Natural killer cell (primary cell): ENCODE measurements around the gene CBR4. TPM values are rescaled to one million over a fixed set of nuclear protein-coding genes. Genes with fewer than 3 reads are reported as not detected.

Experiments used
- ATAC-seq, 3 donors: fragments of 150-1000 bp in 2 of 3; fragments of 200-7000 bp in 1 of 3; cut with Tn5 transposase; 1 replicate in 1 of 3; 2 replicates in 2 of 3; pipeline ENCODE4 v1.10.0; 2021; ENCODE audit warnings: mild to moderate bottlenecking in 2 of 3, moderate library complexity in 2 of 3
- DNase-seq, 2 donors: peaks; one replicate each; pipeline versions ENCODE4 v3.0.0 to v3.0.0-alpha.2; 2013 to 2021; ENCODE audit warnings: mixed read lengths in 1 of 2
- H3K27ac ChIP-seq: one replicate; pipeline ENCODE4 v1.5.1; 2013; ENCODE audit warnings: mild to moderate bottlenecking, low read length
- H3K27me3 ChIP-seq: one replicate; pipeline ENCODE4 v1.6.1; 2013; ENCODE audit warnings: low read length; ENCODE audit not compliant: control insufficient read depth, insufficient read depth
- H3K36me3 ChIP-seq: one replicate; pipeline ENCODE4 v1.6.1; 2013; ENCODE audit warnings: low read length; ENCODE audit not compliant: control insufficient read depth, insufficient read depth
- H3K4me1 ChIP-seq: one replicate; pipeline ENCODE4 v1.6.1; 2013; ENCODE audit warnings: low read length; ENCODE audit not compliant: control insufficient read depth, insufficient read depth
- H3K4me3 ChIP-seq: one replicate; pipeline ENCODE4 v1.5.1; 2013; ENCODE audit warnings: low read length
- H3K9me3 ChIP-seq: one replicate; pipeline ENCODE4 v1.6.1; 2013; ENCODE audit warnings: low read length; ENCODE audit not compliant: control insufficient read depth, insufficient read depth
- H3K27ac Mint-ChIP-seq, 2 donors: one replicate each; pipeline ENCODE4 v1.8.0; 2022; ENCODE audit warnings: mild to moderate bottlenecking in 2 of 2, mixed read lengths in 2 of 2, moderate library complexity in 1 of 2
- H3K27me3 Mint-ChIP-seq, 2 donors: one replicate each; pipeline ENCODE4 v1.8.0; 2022; ENCODE audit warnings: low read depth in 2 of 2, mixed read lengths in 2 of 2
- H3K36me3 Mint-ChIP-seq: one replicate; pipeline ENCODE4 v1.8.0; 2022; ENCODE audit warnings: mixed read lengths
- H3K4me1 Mint-ChIP-seq, 2 donors: one replicate each; pipeline ENCODE4 v1.8.0; 2022; ENCODE audit warnings: mixed read lengths in 2 of 2
- H3K4me3 Mint-ChIP-seq: one replicate; pipeline ENCODE4 v1.8.0; 2022; ENCODE audit warnings: mild to moderate bottlenecking, moderate library complexity, mixed read lengths
- H3K9me3 Mint-ChIP-seq, 2 donors: one replicate each; pipeline ENCODE4 v1.8.0; 2022; ENCODE audit warnings: mixed read lengths in 2 of 2
- CTCF ChIP-seq: fragments of 200-600 bp; IDR thresholded peaks from one replicate; pipeline ENCODE4 v1.8.0; 2022; ENCODE audit warnings: antibody characterized with exemption
- whole genome bisulfite sequencing: methylation state at CpG from one replicate; pipeline ENCODE4 v1.1.7; 2013; ENCODE audit warnings: missing lambda C conversion rate; ENCODE audit not compliant: insufficient coverage; 5-methylcytosine and 5-hydroxymethylcytosine counted together
- intact Hi-C: fragments of 100-400 bp; cut with micrococcal nuclease; formaldehyde crosslinking; loops from one replicate; pipeline ENCODE4 v1.14.2; 2022
- total RNA-seq, 4 donors: library from RNA; stranded (reverse); fragments of 120-200 nt in 1 of 4; gene quantifications; one replicate each; pipeline versions ENCODE4 v1.2.3 to v1.2.4, GENCODE V29; 2013 to 2022

CBR4 gene
- total RNA-seq, 3 donors from 2014 or later (not counting 1 experiment from before 2014, with no cell fraction given) = 17.2 to 28.1 (median 20.3) TPM

- no peaks in the 10 kb centered on the region for H3K36me3 ChIP-seq
- intact Hi-C loops = no loop called here
- no peak for ATAC-seq
- H3K9me3 ChIP-seq = no peaks in the 10 kb centered on the region
- H3K9me3 Mint-ChIP-seq = no peaks in the 10 kb centered on the region
- H3K27me3 ChIP-seq = no peaks in the 10 kb centered on the region
- H3K27ac ChIP-seq = no peak overlapping the region
- peaks cover 5% of the 10 kb centered on the region in 2 donors for H3K4me1 Mint-ChIP-seq
- H3K27me3 Mint-ChIP-seq = peaks cover 0 to 9% of the 10 kb centered on the region in 2 donors
- DNase-seq = no peak
- H3K4me3 ChIP-seq = no peak overlapping the region
- TF ChIP-seq CTCF = no peak
- 91% methylated on average over 3 of the region's 3 CpGs for WGBS
- no peak overlapping the region for H3K4me3 Mint-ChIP-seq
- H3K27ac Mint-ChIP-seq = no peak overlapping the region
- no peaks in the 10 kb centered on the region for H3K36me3 Mint-ChIP-seq
- H3K4me1 ChIP-seq = no peaks in the 10 kb centered on the region
These were observed 17.6 kb upstream of the CBR4 start for GRCh38 chr4:169027663-169028062.

GRCh38 chr4:169025184-169025583 lies 15.1 kb upstream of the CBR4 start:
- DNase-seq (no peak), ATAC-seq (no peak)
- Mint-ChIP-seq H3K27ac (no peak overlapping the region), H3K4me1 (peaks cover 5% of the 10 kb centered on the region in 2 donors), H3K36me3 (no peaks in the 10 kb centered on the region), H3K27me3 (peaks cover 0 to under 1% of the 10 kb centered on the region in 2 donors), H3K4me3 (no peak overlapping the region), H3K9me3 (no peaks in the 10 kb centered on the region)
- no peaks in the 10 kb centered on the region for H3K36me3 ChIP-seq
- H3K27ac ChIP-seq = no peak overlapping the region
- no peaks in the 10 kb centered on the region for H3K4me1 ChIP-seq
- no peaks in the 10 kb centered on the region for H3K9me3 ChIP-seq
- H3K4me3 ChIP-seq = no peak overlapping the region
- H3K27me3 ChIP-seq = no peaks in the 10 kb centered on the region
- intact Hi-C loops = no loop called here
- no peak for TF ChIP-seq CTCF
- 88% methylated on average over 1 of the region's 1 CpG for WGBS

- H3K9me3 Mint-ChIP-seq = no peaks in the 10 kb centered on the region
- H3K27me3 Mint-ChIP-seq = no peaks in the 10 kb centered on the region
- Histone ChIP-seq H3K27ac (no peak overlapping the region), H3K27me3 (no peaks in the 10 kb centered on the region), H3K36me3 (no peaks in the 10 kb centered on the region), H3K4me1 (no peaks in the 10 kb centered on the region), H3K4me3 (no peak overlapping the region), H3K9me3 (no peaks in the 10 kb centered on the region)
- H3K27ac Mint-ChIP-seq = no peak overlapping the region
- WGBS = 40% methylated on average over 1 of the region's 2 CpGs
- intact Hi-C loops = loop anchor here (5.0 kb wide), 1 partner anchor 543 kb away; no protein-coding TSS in a partner anchor
- DNase-seq (peak in 1 of 2 donors; percentile 36), ATAC-seq (peak; percentile 59 to 74 (median 67))
- TF ChIP-seq CTCF = peak; percentile 22
- H3K4me1 Mint-ChIP-seq = peaks cover 5% of the 10 kb centered on the region in 2 donors
- no peak overlapping the region for H3K4me3 Mint-ChIP-seq
- no peaks in the 10 kb centered on the region for H3K36me3 Mint-ChIP-seq
These were observed 14.7 kb upstream of the CBR4 start for GRCh38 chr4:169024762-169025161.

DNA sequence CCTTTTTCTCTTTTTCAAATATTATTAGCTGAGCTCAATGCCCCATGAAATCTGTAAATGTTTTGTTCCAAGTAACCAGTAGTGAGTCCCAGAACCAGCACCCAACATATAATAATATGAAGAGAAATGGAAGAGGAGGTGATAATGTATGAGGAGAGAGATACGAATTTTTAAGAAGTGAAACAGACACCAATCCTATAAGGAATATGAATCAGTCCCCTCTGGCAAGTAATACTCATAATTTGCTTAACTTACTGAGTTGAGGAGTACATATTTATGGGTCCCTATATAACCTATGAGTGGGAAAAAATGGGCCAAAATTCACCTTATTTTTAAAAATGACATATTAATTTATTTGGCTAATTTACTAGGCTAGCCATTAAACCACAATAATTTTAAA lies 8.4 kb upstream of the CBR4 start:
- H3K27ac Mint-ChIP-seq = peak overlapping the region; percentile 97
- H3K4me3 Mint-ChIP-seq = peak overlapping the region; percentile 3
- Histone ChIP-seq H3K27me3 (no peaks in the 10 kb centered on the region), H3K4me3 (no peak overlapping the region), H3K4me1 (peaks cover 37% of the 10 kb centered on the region), H3K27ac (no peak overlapping the region), H3K9me3 (no peaks in the 10 kb centered on the region), H3K36me3 (no peaks in the 10 kb centered on the region)
- TF ChIP-seq CTCF = no peak
- peaks cover 3 to 7% of the 10 kb centered on the region in 2 donors for H3K27me3 Mint-ChIP-seq
- no peaks in the 10 kb centered on the region for H3K36me3 Mint-ChIP-seq
- DNase-seq = no peak
- peaks cover 40 to 44% of the 10 kb centered on the region in 2 donors for H3K4me1 Mint-ChIP-seq
- WGBS = no CpG with 5 or more reads among the region's 1 CpG
- intact Hi-C loops = loop anchor here (5.0 to 10.0 kb wide), 4 partner anchors 184 to 736 kb away; partner anchors contain the start of genes CLCN3 and HPF1
- ATAC-seq = no peak
- H3K9me3 Mint-ChIP-seq = peaks cover 0 to 3% of the 10 kb centered on the region in 2 donors
